Caco-2 (cell line): Measurements from ENCODE around the gene VARS2. TPM values are rescaled to one million over a fixed set of nuclear protein-coding genes. Genes with fewer than 3 reads are reported as not detected.
"Not testable (repeated sequence)": the region's sequence is repeated elsewhere in the genome, so short reads cannot be mapped to it uniquely, and the experiment has no call there.

ENCODE experiments used
- BruUV-seq: library from RNA; stranded (reverse); fragments of 400-500 nt; replicated peaks from 2 replicates; lab custom pipeline; 2021; lab: Mats Ljungman, UMichigan
- CTCF ChIA-PET: fragments of 300-600 bp; sonication (Branson Sonifier 250); formaldehyde crosslinking; loops from one replicate; lab custom pipeline; 2022; ENCODE audit warnings: antibody characterized with exemption; lab: Charles Lee
- POLR2A ChIA-PET: fragments of 300-600 bp; sonication (Branson Sonifier 250); formaldehyde crosslinking; loops from one replicate; lab custom pipeline; 2022; ENCODE audit warnings: antibody characterized with exemption; lab: Charles Lee
- DNase-seq, 2 experiments: peaks; one replicate each; pipeline versions ENCODE4 v3.0.0 to v3.0.0-alpha.2; 2020 to 2022
- H3K27me3 ChIP-seq: replicated peaks from 2 replicates; pipeline ENCODE4 v1.6.0; 2011; ENCODE audit warnings: low read length; ENCODE audit not compliant: control insufficient read depth, insufficient read depth
- H3K36me3 ChIP-seq: 2 replicates; pipeline ENCODE4 v1.5.1; 2011; ENCODE audit warnings: low read length; ENCODE audit not compliant: control insufficient read depth, insufficient read depth
- H3K4me1 ChIP-seq: fragments of 250-450 bp; sonication (Bioruptor Pico); 2 replicates; pipeline ENCODE4 v1.5.1; 2020; ENCODE audit warnings: mild to moderate bottlenecking
- H3K4me3 ChIP-seq: 2 replicates; pipeline ENCODE4 v1.5.1; 2011; ENCODE audit warnings: low read depth, mild to moderate bottlenecking, control low read depth, low read length
- H3K9me3 ChIP-seq: fragments of 250-450 bp; sonication (Bioruptor Pico); 2 replicates; pipeline ENCODE4 v1.5.1; 2020; ENCODE audit warnings: mild to moderate bottlenecking, moderate library complexity
- H3K27ac Mint-ChIP-seq: one replicate; pipeline ENCODE4 v1.8.0; 2022; ENCODE audit warnings: mixed read lengths; ENCODE audit not compliant: unreplicated experiment
- H3K27me3 Mint-ChIP-seq: one replicate; pipeline ENCODE4 v1.8.0; 2022; ENCODE audit warnings: mixed read lengths; ENCODE audit not compliant: insufficient read depth, unreplicated experiment
- H3K36me3 Mint-ChIP-seq: one replicate; pipeline ENCODE4 v1.8.0; 2022; ENCODE audit warnings: mild to moderate bottlenecking, mixed read lengths; ENCODE audit not compliant: insufficient read depth, unreplicated experiment
- H3K4me1 Mint-ChIP-seq: one replicate; pipeline ENCODE4 v1.8.0; 2022; ENCODE audit warnings: low read depth, mixed read lengths; ENCODE audit not compliant: unreplicated experiment
- H3K4me3 Mint-ChIP-seq: one replicate; pipeline ENCODE4 v1.8.0; 2022; ENCODE audit warnings: mild to moderate bottlenecking, moderate library complexity, mixed read lengths; ENCODE audit not compliant: unreplicated experiment
- H3K9me3 Mint-ChIP-seq: one replicate; pipeline ENCODE4 v1.8.0; 2022; ENCODE audit warnings: mixed read lengths; ENCODE audit not compliant: unreplicated experiment
- intact Hi-C: fragments of 100-400 bp; cut with micrococcal nuclease; formaldehyde crosslinking; loops from one replicate; pipeline ENCODE4 v1.10.0; 2022; ENCODE audit not compliant: unreplicated experiment
- total RNA-seq: library from RNA; stranded (reverse); gene quantifications from 2 replicates; pipeline ENCODE4 v1.2.3, GENCODE V29; 2022
- TF ChIP-seq, protein P1 (sequence below), 2 experiments: fragments of 200-600 bp in 1 of 2; IDR thresholded peaks; 1 replicate in 1 of 2; 2 replicates in 1 of 2; pipeline versions ENCODE4 v1.5.1 to v1.8.0; 2011 to 2022; ENCODE audit warnings: antibody characterized with exemption in 1 of 2, control low read depth in 1 of 2, inconsistent platforms in 1 of 2, low read depth in 1 of 2, low read length in 1 of 2, mild to moderate bottlenecking in 1 of 2, moderate library complexity in 1 of 2; ENCODE audit not compliant: insufficient read depth in 1 of 2, severe bottlenecking in 1 of 2, unreplicated experiment in 1 of 2

VARS2 gene
- total RNA-seq, 1 experiment from 2014 or later = 37.5 TPM

DNA sequence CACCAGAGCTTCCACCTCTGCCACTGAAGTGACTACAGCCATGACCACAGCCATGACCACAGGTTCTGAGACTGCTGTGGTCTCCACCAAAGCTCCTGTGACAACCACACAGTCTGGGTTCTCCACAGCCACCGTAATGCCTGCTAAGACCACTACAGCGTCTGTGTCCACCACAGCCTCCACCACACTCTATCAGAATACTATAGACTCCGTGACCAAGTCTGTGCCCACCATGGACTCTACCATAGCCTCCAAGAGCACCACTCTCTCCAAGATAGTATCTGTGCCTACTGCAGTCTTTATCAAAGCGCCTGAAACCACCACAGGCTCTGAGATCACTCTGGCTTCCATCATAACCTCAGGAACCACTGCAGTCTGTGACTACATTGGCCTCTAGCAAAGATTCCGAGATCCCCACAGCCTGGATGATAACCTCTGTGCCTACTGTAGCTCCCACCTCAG is 51.1 kb downstream of the VARS2 start:
- intact Hi-C loops = no loop called here
- POLR2A ChIA-PET = no interaction called here
- Histone ChIP-seq H3K36me3 (no peaks in the 10 kb centered on the region), H3K4me3 (no peak overlapping the region), H3K4me1 (no peaks in the 10 kb centered on the region), H3K27me3 (no peaks in the 10 kb centered on the region), H3K9me3 (no peaks in the 10 kb centered on the region)
- CTCF ChIA-PET = no interaction called here
- Mint-ChIP-seq H3K4me3 (no peak overlapping the region), H3K27ac (no peak overlapping the region), H3K36me3 (no peaks in the 10 kb centered on the region), H3K27me3 (peaks cover 4% of the 10 kb centered on the region), H3K9me3 (no peaks in the 10 kb centered on the region), H3K4me1 (peaks cover 6% of the 10 kb centered on the region)
- no TSS peak for BruUV-seq
- TF ChIP-seq, protein P1, sequence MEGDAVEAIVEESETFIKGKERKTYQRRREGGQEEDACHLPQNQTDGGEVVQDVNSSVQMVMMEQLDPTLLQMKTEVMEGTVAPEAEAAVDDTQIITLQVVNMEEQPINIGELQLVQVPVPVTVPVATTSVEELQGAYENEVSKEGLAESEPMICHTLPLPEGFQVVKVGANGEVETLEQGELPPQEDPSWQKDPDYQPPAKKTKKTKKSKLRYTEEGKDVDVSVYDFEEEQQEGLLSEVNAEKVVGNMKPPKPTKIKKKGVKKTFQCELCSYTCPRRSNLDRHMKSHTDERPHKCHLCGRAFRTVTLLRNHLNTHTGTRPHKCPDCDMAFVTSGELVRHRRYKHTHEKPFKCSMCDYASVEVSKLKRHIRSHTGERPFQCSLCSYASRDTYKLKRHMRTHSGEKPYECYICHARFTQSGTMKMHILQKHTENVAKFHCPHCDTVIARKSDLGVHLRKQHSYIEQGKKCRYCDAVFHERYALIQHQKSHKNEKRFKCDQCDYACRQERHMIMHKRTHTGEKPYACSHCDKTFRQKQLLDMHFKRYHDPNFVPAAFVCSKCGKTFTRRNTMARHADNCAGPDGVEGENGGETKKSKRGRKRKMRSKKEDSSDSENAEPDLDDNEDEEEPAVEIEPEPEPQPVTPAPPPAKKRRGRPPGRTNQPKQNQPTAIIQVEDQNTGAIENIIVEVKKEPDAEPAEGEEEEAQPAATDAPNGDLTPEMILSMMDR (IDR thresholded peaks at IDR 0.05; ENCODE audit: insufficient read depth in 1 of 2, low read depth in 1 of 2, low read length in 1 of 2, severe bottlenecking in 1 of 2, unreplicated experiment in 1 of 2) = no peak
- no peak for DNase-seq

GRCh38 chr6:30966154-30966553 is 52.1 kb downstream of the VARS2 start:
- BruUV-seq = no TSS peak
- H3K4me3 ChIP-seq = no peak overlapping the region
- no peaks in the 10 kb centered on the region for H3K27me3 ChIP-seq
- Mint-ChIP-seq H3K36me3 (no peaks in the 10 kb centered on the region), H3K4me1 (peaks cover 3% of the 10 kb centered on the region), H3K27ac (no peak overlapping the region), H3K4me3 (no peak overlapping the region), H3K27me3 (peaks cover 4% of the 10 kb centered on the region), H3K9me3 (no peaks in the 10 kb centered on the region)
- TF ChIP-seq, protein P1 (IDR thresholded peaks at IDR 0.05; ENCODE audit: insufficient read depth in 1 of 2, low read depth in 1 of 2, low read length in 1 of 2, severe bottlenecking in 1 of 2, unreplicated experiment in 1 of 2) = no peak
- H3K9me3 ChIP-seq = no peaks in the 10 kb centered on the region
- no peaks in the 10 kb centered on the region for H3K4me1 ChIP-seq
- intact Hi-C loops = no loop called here
- no peaks in the 10 kb centered on the region for H3K36me3 ChIP-seq
- CTCF ChIA-PET = no interaction called here
- POLR2A ChIA-PET = no interaction called here
- DNase-seq = no peak

GRCh38 chr6:30969171-30969570 is 55.1 kb downstream of the VARS2 start:
- H3K27me3 ChIP-seq, H3K9me3 Mint-ChIP-seq, H3K4me1 Mint-ChIP-seq, H3K36me3 ChIP-seq, H3K4me3 Mint-ChIP-seq, H3K27me3 Mint-ChIP-seq, H3K4me3 ChIP-seq, DNase-seq, H3K4me1 ChIP-seq, intact Hi-C loops, H3K27ac Mint-ChIP-seq, CTCF ChIA-PET, H3K36me3 Mint-ChIP-seq, BruUV-seq, H3K9me3 ChIP-seq, POLR2A ChIA-PET: not testable (repeated sequence)

- CTCF ChIA-PET = no interaction called here
- Histone ChIP-seq H3K4me3 (no peak overlapping the region), H3K27me3 (no peaks in the 10 kb centered on the region), H3K4me1 (no peaks in the 10 kb centered on the region), H3K9me3 (no peaks in the 10 kb centered on the region), H3K36me3 (no peaks in the 10 kb centered on the region)
- DNase-seq = no peak
- Mint-ChIP-seq H3K9me3 (no peaks in the 10 kb centered on the region), H3K4me3 (no peak overlapping the region), H3K27me3 (peaks cover 4% of the 10 kb centered on the region), H3K4me1 (no peaks in the 10 kb centered on the region), H3K27ac (no peak overlapping the region), H3K36me3 (no peaks in the 10 kb centered on the region)
- no TSS peak for BruUV-seq
- intact Hi-C loops = no loop called here
- POLR2A ChIA-PET = no interaction called here
- TF ChIP-seq, protein P1 (IDR thresholded peaks at IDR 0.05; ENCODE audit: insufficient read depth in 1 of 2, low read depth in 1 of 2, low read length in 1 of 2, severe bottlenecking in 1 of 2, unreplicated experiment in 1 of 2) = no peak
These were observed 56.9 kb downstream of the VARS2 start for GRCh38 chr6:30970946-30971345.
